Nephron (organoid): Measurements from ENCODE around the gene TNIP1.

Experiments used
- H3K27ac Mint-ChIP-seq, 3 experiments: 2 replicates each; pipeline ENCODE4 v1.8.0; 2020; ENCODE audit warnings: mixed read lengths in 3 of 3, mild to moderate bottlenecking in 2 of 3, moderate library complexity in 1 of 3
- H3K27me3 Mint-ChIP-seq: 2 replicates; pipeline ENCODE4 v1.8.0; 2021; ENCODE audit warnings: low read depth, mild to moderate bottlenecking, moderate library complexity, mixed read lengths
- H3K36me3 Mint-ChIP-seq: 2 replicates; pipeline ENCODE4 v1.8.0; 2020; ENCODE audit warnings: low read depth, mixed read lengths
- H3K4me1 Mint-ChIP-seq: 2 replicates; pipeline ENCODE4 v1.8.0; 2020; ENCODE audit warnings: mixed read lengths
- H3K4me3 Mint-ChIP-seq, 3 experiments: 2 replicates each; pipeline ENCODE4 v1.8.0; 2020; ENCODE audit warnings: mild to moderate bottlenecking in 3 of 3, mixed read lengths in 3 of 3, moderate library complexity in 2 of 3
- H3K9me3 Mint-ChIP-seq: 2 replicates; pipeline ENCODE4 v1.8.0; 2020; ENCODE audit warnings: mixed read lengths
- TF ChIP-seq, protein P1 (sequence below), 3 experiments: fragments of 200-600 bp; sonication (generic); IDR thresholded peaks; one replicate each; pipeline ENCODE4 v1.5.0; 2021; ENCODE audit warnings: antibody characterized with exemption in 3 of 3; ENCODE audit not compliant: unreplicated experiment in 3 of 3

TNIP1 gene

DNA sequence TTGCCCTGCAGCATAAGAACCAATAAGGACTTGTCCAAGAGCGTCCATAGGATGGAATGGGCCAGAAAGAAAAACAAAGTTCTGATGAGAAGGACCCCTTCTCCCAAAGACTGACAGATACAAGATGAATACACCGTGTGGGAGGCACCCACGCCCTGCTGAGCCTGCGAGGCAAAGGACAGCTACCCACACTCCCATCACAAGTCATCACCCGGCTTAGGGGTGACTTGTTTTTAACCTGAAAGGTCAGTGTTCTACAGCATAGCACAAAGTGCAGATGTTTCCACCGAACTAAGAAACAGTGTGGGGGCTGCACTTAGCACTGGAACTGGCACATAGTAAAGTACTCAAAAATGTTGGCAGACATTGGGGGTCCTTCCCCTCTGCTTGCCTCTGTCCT lies 13.9 kb downstream of the TNIP1 start:
- no peaks in the 10 kb centered on the region for H3K27me3 Mint-ChIP-seq
- TF ChIP-seq, protein P1, sequence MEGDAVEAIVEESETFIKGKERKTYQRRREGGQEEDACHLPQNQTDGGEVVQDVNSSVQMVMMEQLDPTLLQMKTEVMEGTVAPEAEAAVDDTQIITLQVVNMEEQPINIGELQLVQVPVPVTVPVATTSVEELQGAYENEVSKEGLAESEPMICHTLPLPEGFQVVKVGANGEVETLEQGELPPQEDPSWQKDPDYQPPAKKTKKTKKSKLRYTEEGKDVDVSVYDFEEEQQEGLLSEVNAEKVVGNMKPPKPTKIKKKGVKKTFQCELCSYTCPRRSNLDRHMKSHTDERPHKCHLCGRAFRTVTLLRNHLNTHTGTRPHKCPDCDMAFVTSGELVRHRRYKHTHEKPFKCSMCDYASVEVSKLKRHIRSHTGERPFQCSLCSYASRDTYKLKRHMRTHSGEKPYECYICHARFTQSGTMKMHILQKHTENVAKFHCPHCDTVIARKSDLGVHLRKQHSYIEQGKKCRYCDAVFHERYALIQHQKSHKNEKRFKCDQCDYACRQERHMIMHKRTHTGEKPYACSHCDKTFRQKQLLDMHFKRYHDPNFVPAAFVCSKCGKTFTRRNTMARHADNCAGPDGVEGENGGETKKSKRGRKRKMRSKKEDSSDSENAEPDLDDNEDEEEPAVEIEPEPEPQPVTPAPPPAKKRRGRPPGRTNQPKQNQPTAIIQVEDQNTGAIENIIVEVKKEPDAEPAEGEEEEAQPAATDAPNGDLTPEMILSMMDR (IDR thresholded peaks at IDR 0.05; ENCODE audit: unreplicated experiment in 3 of 3), result no peak
- H3K4me1 Mint-ChIP-seq, result peaks cover 72% of the 10 kb centered on the region
- H3K36me3 Mint-ChIP-seq, result peaks cover 1% of the 10 kb centered on the region
- H3K9me3 Mint-ChIP-seq, result no peaks in the 10 kb centered on the region
- no peak overlapping the region for H3K4me3 Mint-ChIP-seq
- peak overlapping the region in 1 of 3 experiments; percentile 54 for H3K27ac Mint-ChIP-seq

DNA sequence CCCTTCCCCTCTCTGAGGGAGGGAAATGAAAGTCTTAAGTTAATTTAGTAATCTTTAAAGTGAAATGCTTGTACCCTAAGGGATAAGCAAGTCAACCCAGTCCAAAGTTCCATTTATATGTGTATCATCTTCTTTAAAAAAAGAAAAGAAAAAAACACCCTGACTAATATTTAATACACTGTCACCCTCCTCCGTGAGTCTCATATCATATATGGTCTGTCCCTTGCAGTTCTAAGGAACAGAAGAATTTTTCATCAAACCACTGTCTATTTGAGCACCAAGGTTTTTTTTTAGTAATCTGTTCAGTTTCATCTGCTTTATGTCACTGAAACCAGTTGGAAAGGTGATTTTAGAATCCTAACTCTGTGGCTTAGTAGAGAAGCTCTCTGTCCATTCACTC lies 15.2 kb downstream of the TNIP1 start:
- no peaks in the 10 kb centered on the region for H3K9me3 Mint-ChIP-seq
- H3K27ac Mint-ChIP-seq, result no peak overlapping the region
- TF ChIP-seq, protein P1 (IDR thresholded peaks at IDR 0.05; ENCODE audit: unreplicated experiment in 3 of 3), result no peak
- peaks cover 12% of the 10 kb centered on the region for H3K36me3 Mint-ChIP-seq
- H3K4me1 Mint-ChIP-seq, result peaks cover 64% of the 10 kb centered on the region
- H3K27me3 Mint-ChIP-seq, result no peaks in the 10 kb centered on the region
- no peak overlapping the region for H3K4me3 Mint-ChIP-seq

DNA sequence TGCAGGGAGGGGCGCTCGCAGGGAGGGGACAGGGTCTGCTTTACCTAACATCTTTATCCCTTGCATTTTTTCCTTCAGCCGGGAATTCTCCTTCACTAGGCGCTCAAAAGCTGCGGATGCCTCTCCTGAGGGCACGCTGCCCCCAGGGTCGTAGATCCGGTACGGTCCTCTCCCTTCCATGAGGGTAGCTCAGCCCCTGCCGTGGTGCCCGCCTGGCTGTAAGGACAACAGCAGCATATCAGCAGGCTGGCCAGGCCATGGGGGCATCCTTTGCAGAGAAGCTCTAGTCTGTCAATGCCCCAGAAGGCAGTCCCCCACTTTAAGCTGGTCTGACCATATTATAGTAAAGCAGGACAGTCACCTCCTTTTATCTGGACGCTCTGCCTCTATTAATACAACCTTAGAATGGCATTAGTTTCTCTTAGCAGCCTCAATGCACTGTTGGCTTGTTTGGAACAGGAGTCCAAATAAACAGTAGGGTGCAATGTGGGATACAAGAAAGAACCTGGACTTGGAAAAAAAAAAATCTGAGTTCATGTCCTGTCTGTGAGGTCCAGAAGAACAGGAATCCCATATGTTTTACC lies 15.8 kb downstream of the TNIP1 start:
- no peaks in the 10 kb centered on the region for H3K9me3 Mint-ChIP-seq
- H3K27ac Mint-ChIP-seq, result no peak overlapping the region
- H3K36me3 Mint-ChIP-seq, result peaks cover 12% of the 10 kb centered on the region
- no peak overlapping the region for H3K4me3 Mint-ChIP-seq
- TF ChIP-seq, protein P1 (IDR thresholded peaks at IDR 0.05; ENCODE audit: unreplicated experiment in 3 of 3), result no peak
- no peaks in the 10 kb centered on the region for H3K27me3 Mint-ChIP-seq
- H3K4me1 Mint-ChIP-seq, result peaks cover 58% of the 10 kb centered on the region

DNA sequence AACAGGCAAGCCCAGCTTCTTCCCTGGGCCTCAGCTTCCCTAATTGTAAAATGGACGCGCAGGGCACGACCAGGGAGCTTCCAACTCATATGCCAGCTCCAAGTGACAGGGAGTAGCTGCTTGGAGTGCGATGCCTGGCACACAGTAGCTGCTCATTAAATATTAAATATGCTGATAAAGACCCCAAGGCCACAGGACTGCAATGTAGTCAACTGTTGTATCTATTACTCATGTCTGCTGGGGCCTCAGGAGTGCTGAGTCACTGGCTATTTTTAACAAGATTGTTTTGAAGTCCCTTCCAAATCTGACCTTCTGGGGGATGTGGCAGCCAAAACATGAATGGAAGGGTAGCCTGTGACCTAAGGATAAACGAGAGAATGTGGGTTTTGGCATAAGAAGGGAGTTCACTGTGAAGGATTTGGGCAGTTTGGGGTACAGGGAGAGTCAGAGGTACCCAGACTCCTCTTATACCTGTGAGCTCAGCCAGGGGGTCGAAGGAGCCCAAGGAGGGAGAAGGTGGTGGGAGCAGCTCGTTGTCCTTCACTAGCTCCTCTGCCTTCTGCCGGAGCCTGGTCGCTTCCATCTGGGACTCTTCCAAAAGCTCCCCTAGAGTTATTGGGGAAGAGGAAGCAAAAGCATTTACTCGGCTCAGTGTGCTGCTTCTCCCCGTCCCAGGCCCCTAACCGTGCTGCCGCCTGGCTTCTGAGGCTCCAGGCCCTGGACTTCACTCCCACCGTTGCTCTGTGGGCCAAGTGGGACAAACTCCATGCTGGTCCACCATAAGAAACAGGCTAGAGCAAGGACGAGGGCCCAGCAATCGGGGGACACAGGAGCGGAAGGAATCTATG lies 17.5 kb downstream of the TNIP1 start:
- H3K9me3 Mint-ChIP-seq, result no peaks in the 10 kb centered on the region
- H3K4me1 Mint-ChIP-seq, result peaks cover 53% of the 10 kb centered on the region
- no peak overlapping the region for H3K4me3 Mint-ChIP-seq
- TF ChIP-seq, protein P1 (IDR thresholded peaks at IDR 0.05; ENCODE audit: unreplicated experiment in 3 of 3), result no peak
- H3K27ac Mint-ChIP-seq, result peak overlapping the region in 2 of 3 experiments; percentile 68 to 76
- H3K36me3 Mint-ChIP-seq, result peaks cover 21% of the 10 kb centered on the region
- H3K27me3 Mint-ChIP-seq, result no peaks in the 10 kb centered on the region

GRCh38 chr5:151062405-151063141 lies 18.3 kb downstream of the TNIP1 start:
- Mint-ChIP-seq H3K4me1 (peaks cover 46% of the 10 kb centered on the region), H3K4me3 (no peak overlapping the region), H3K9me3 (no peaks in the 10 kb centered on the region), H3K27ac (peak overlapping the region in 1 of 3 experiments; percentile 76), H3K36me3 (peaks cover 21% of the 10 kb centered on the region), H3K27me3 (no peaks in the 10 kb centered on the region)
- TF ChIP-seq, protein P1 (IDR thresholded peaks at IDR 0.05; ENCODE audit: unreplicated experiment in 3 of 3), result no peak
